Fibroblast of the conjunctiva (primary cell): Measurements from ENCODE around the gene MYADM.

Source experiments
- DNase-seq: peaks from one replicate; pipeline ENCODE4 v3.0.0-alpha.2; 2010; ENCODE audit warnings: low read depth

MYADM gene

GRCh38 chr19:53915000-53915399 is 47.3 kb downstream of the MYADM start:
- DNase-seq = no peak

GRCh38 chr19:53916004-53916403 is 48.3 kb downstream of the MYADM start:
- DNase-seq = no peak

DNA sequence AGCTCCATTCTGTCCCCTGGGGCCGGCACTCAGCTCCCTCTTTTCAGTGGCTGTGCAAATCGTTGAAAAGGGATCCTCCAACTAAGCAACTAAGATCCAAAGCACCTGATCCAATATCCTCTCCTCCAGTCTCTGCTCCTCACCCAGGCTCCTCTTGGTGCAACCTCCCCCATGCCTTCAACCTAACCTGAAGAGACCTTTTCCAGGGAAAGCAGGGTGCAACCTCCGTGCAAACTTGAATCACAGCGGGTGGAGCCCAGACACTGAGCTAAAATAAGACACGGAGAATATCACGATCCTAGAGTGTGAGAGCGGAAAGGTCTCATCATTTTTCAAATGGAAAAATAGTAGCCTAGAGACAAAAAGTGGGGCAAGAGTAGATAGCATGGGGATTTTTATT is 49.7 kb downstream of the MYADM start:
- DNase-seq = no peak
